Measurements from ENCODE around the gene SNW1. TPM values are rescaled to one million over a fixed set of nuclear protein-coding genes. Genes with fewer than 3 reads are reported as not detected.

Gene SNW1
- total RNA-seq, 4 donors from 2014 or later = 46.7 to 62.8 (median 58.0) TPM

GRCh38 chr14:77710364-77710763 is 50.6 kb downstream of the SNW1 start:
- no peak for TF ChIP-seq POLR2A (IDR thresholded peaks at IDR 0.05)
- TF ChIP-seq, protein P1, sequence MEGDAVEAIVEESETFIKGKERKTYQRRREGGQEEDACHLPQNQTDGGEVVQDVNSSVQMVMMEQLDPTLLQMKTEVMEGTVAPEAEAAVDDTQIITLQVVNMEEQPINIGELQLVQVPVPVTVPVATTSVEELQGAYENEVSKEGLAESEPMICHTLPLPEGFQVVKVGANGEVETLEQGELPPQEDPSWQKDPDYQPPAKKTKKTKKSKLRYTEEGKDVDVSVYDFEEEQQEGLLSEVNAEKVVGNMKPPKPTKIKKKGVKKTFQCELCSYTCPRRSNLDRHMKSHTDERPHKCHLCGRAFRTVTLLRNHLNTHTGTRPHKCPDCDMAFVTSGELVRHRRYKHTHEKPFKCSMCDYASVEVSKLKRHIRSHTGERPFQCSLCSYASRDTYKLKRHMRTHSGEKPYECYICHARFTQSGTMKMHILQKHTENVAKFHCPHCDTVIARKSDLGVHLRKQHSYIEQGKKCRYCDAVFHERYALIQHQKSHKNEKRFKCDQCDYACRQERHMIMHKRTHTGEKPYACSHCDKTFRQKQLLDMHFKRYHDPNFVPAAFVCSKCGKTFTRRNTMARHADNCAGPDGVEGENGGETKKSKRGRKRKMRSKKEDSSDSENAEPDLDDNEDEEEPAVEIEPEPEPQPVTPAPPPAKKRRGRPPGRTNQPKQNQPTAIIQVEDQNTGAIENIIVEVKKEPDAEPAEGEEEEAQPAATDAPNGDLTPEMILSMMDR (IDR thresholded peaks at IDR 0.05) = no peak
- WGBS, 2 donors = 78 to 85% methylated on average over 2 of the region's 2 CpGs
- no peak overlapping the region for H3K4me3 ChIP-seq (ENCODE audit: low read depth, poor library complexity, severe bottlenecking)
- DNase-seq (ENCODE audit: low spot score in 2 of 2) = no peak
- intact Hi-C loops (cut with DNase I; ENCODE audit: low total_unique reads) = no loop called here

- intact Hi-C loops (cut with DNase I; ENCODE audit: low total_unique reads) = loop anchor here (10.0 kb wide), 2 partner anchors 245 to 365 kb away; no protein-coding TSS in a partner anchor
- DNase-seq (ENCODE audit: low spot score in 2 of 2) = no peak
- H3K4me3 ChIP-seq (ENCODE audit: low read depth, poor library complexity, severe bottlenecking) = no peak overlapping the region
- TF ChIP-seq, protein P1 (IDR thresholded peaks at IDR 0.05) = no peak
- TF ChIP-seq POLR2A (IDR thresholded peaks at IDR 0.05) = no peak
- WGBS, 2 donors = 89 to 93% methylated on average over 3 of the region's 3 CpGs
Measured at GRCh38 chr14:77709412-77709811, 51.5 kb downstream of the SNW1 start.

GRCh38 chr14:77708749-77709148 is 52.2 kb downstream of the SNW1 start:
- no peak for DNase-seq (ENCODE audit: low spot score in 2 of 2)
- no peak overlapping the region for H3K4me3 ChIP-seq (ENCODE audit: low read depth, poor library complexity, severe bottlenecking)
- TF ChIP-seq, protein P1 (IDR thresholded peaks at IDR 0.05) = no peak
- TF ChIP-seq POLR2A (IDR thresholded peaks at IDR 0.05) = no peak
- intact Hi-C loops (cut with DNase I; ENCODE audit: low total_unique reads) = loop anchor here (10.0 kb wide), 2 partner anchors 244 to 364 kb away; no protein-coding TSS in a partner anchor
- WGBS, 2 donors = 22 to 23% methylated on average over 7 of the region's 7 CpGs

DNA sequence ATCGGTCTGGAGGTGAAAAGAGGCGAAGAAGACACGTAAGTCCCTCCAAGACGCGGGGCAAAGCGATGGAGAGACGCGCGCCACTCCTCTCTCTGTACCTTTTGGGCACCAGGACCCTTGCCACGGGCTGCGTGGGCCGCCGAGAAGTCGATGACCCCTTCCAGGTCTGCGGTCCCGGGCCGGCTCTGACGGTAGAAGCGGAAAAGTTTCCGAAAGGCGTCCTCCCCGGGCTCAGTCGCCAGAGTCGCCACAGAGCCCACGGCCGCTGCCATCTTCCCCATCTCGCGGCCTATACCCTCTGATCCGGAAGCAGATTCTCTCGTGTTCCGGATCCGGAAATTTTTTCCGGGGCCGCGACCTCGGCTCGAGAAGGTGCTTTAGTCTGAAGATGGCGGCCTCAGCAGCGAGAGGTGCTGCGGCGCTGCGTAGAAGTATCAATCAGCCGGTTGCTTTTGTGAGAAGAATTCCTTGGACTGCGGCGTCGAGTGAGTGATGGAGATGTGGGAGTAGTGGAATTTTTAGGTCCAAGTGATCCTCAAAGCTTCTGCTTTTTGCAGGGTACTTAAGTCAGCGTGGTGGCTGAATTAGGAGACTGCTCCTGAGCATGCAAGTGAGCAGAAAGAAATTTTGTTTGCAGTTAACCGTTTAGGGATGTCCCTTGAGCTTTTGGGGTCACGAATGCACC is 53.1 kb downstream of the SNW1 start, which contains the start of the genes ALKBH1 and SLIRP:
Gene ALKBH1, minus strand, starts transcription at position 300 of the 685 bp plus-strand sequence. Its CDS starts 19 bp downstream, at position 281.
Gene SLIRP, plus strand, starts transcription at position 380 of the 685 bp plus-strand sequence. Its CDS starts 9 bp downstream, at position 389.
- WGBS, 2 donors = 0 to 1% methylated on average over 48 to 49 of the region's 49 CpGs
- H3K4me3 ChIP-seq (ENCODE audit: low read depth, poor library complexity, severe bottlenecking) = peak within 1 kb of the TSS; percentile 95
- TF ChIP-seq, protein P1 (IDR thresholded peaks at IDR 0.05) = no peak
- TF ChIP-seq POLR2A (IDR thresholded peaks at IDR 0.05) = peak in 1 of 2 donors; percentile 16
- intact Hi-C loops (cut with DNase I; ENCODE audit: low total_unique reads) = loop anchor here (10.0 kb wide), 2 partner anchors 243 to 363 kb away; no protein-coding TSS in a partner anchor
- peak; percentile 83 to 97 for DNase-seq (ENCODE audit: low spot score in 2 of 2)

DNA sequence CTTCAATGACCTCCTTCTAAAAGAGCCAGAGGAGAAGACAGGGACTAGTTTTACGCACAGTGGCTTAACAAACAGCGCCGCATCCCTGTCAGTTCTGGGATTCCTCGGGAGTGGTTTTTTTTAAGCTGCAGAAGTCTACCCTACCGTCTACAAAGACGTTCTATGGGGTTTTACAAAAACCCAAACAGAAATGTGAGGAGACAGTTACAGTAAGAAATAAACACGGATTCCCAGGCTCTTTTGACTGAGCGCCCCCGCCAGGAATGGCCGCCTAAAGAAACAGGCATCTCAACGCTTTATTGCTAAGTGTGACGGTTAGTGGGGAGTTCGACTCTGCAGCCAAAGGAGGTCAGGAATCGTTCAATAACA is 53.6 kb downstream of the SNW1 start:
- intact Hi-C loops (cut with DNase I; ENCODE audit: low total_unique reads) = loop anchor here (10.0 kb wide), 2 partner anchors 243 to 363 kb away; no protein-coding TSS in a partner anchor
- WGBS, 2 donors = 0 to 2% methylated on average over 14 of the region's 14 CpGs
- TF ChIP-seq, protein P1 (IDR thresholded peaks at IDR 0.05) = no peak
- TF ChIP-seq POLR2A (IDR thresholded peaks at IDR 0.05) = no peak
- peak in 1 of 2 donors; percentile 17 for DNase-seq (ENCODE audit: low spot score in 2 of 2)
- peak overlapping the region; percentile 95 for H3K4me3 ChIP-seq (ENCODE audit: low read depth, poor library complexity, severe bottlenecking)

Data from lower leg skin (tissue), 4 donors.